ENCODE results near the gene KLC1. TPM values are rescaled to one million over a fixed set of nuclear protein-coding genes. Genes with fewer than 3 reads are reported as not detected.
A peak's percentile ranks its signal among the peaks of the same experiment; 100 is the strongest.

Gene KLC1
- total and polyA plus RNA-seq, 2 of the 13 experiments (the other 11 are each of a cell fraction or from before 2014, with no cell fraction given): 53.2 to 63.5 TPM

- Histone ChIP-seq H3K79me2 (ENCODE audit: insufficient read depth, low read length) (no peaks in the 10 kb centered on the region), H3K9me3 (ENCODE audit: low read length) (no peaks in the 10 kb centered on the region), H3K4me3 (replicated peaks in 1 of 3; ENCODE audit: insufficient read depth in 1 of 3, low read depth in 2 of 3, low read length in 3 of 3) (peak overlapping the region; percentile 22 to 70 (median 44)), H4K20me1 (ENCODE audit: insufficient read depth, low read length) (no peaks in the 10 kb centered on the region), H3K4me1 (ENCODE audit: insufficient read depth, low read length) (peaks cover 26% of the 10 kb centered on the region), H3K27ac (ENCODE audit: extremely low read length, insufficient read depth, low read length) (no peak overlapping the region), H3K27me3 (ENCODE audit: control insufficient read depth in 1 of 2, insufficient read depth in 2 of 2, low read length in 2 of 2) (no peaks in the 10 kb centered on the region; a peak in 1 of 5 replicates), H3K9ac (ENCODE audit: insufficient read depth, low read depth, low read length) (peak overlapping the region; percentile 34), H2AFZ (ENCODE audit: low read length) (peak overlapping the region; percentile 75), H3K4me2 (ENCODE audit: low read depth, low read length) (peak overlapping the region; percentile 93), H3K36me3 (replicated peaks in 1 of 2; ENCODE audit: control insufficient read depth in 1 of 2, insufficient read depth in 2 of 2, low read length in 2 of 2) (no peaks in the 10 kb centered on the region)
- no TSS peak for BruUV-seq (replicated peaks)
- ATAC-seq (peak; percentile 84), DNase-seq (ENCODE audit: low spot score) (no peak), FAIRE-seq (no peak)
- ChIA-PET POLR2A (no interaction called here), CTCF (ENCODE audit: low intra/inter-chr PET ratio, low total read pairs) (no interaction called here)
- in situ Hi-C loops (cut with HindIII; ENCODE audit: extremely low pct_ligation_motif_present, low pct_unique_long_range_greater_than_20kb) (no loop called here), intact Hi-C loops (cut with micrococcal nuclease; ENCODE audit: unreplicated experiment) (no loop called here)
- 14% methylated on average over 17 of the region's 17 CpGs for WGBS (ENCODE audit: low lambda C conversion rate)
- TF ChIP-seq ATRX (CRISPR knock-in tag; IDR thresholded peaks at IDR 0.05; ENCODE audit: borderline replicate concordance) (no peak), ZNF451 (CRISPR knock-in tag; IDR thresholded peaks at IDR 0.05) (no peak), ZNF572 (CRISPR knock-in tag; IDR thresholded peaks at IDR 0.05) (no peak), HNF4A (CRISPR knock-in tag; IDR thresholded peaks at IDR 0.05) (peak; percentile 24; the same call in 1 of the 2 replicates), ZNF709 (CRISPR knock-in tag; IDR thresholded peaks at IDR 0.05) (no peak), ZGPAT (CRISPR knock-in tag; IDR thresholded peaks at IDR 0.05) (no peak), HDAC1 (CRISPR knock-in tag; IDR thresholded peaks at IDR 0.05) (no peak), PAWR (CRISPR knock-in tag; IDR thresholded peaks at IDR 0.05; ENCODE audit: borderline replicate concordance) (no peak), KDM6A (CRISPR knock-in tag; IDR thresholded peaks at IDR 0.05; ENCODE audit: low read depth) (no peak), TRIM22 (IDR thresholded peaks at IDR 0.05) (no peak), ATF7 (IDR thresholded peaks at IDR 0.05) (no peak), ATF7 (CRISPR knock-in tag; IDR thresholded peaks at IDR 0.05) (no peak), ZNF280B (CRISPR knock-in tag; IDR thresholded peaks at IDR 0.05; ENCODE audit: borderline replicate concordance) (no peak; the same call in 1 of the 2 replicates), ZNF687 (CRISPR knock-in tag; IDR thresholded peaks at IDR 0.05) (peak; percentile 10; the same call in 1 of the 2 replicates), ZNF33A (CRISPR knock-in tag; IDR thresholded peaks at IDR 0.05; ENCODE audit: borderline replicate concordance) (no peak)
Observed at GRCh38 chr14:103616635-103617300, 12.2 kb upstream of the KLC1 start.

All from HepG2 (cell line).